Activated CD8-positive, alpha-beta memory T cell treated with anti-CD3 and anti-CD28 coated beads, Interleukin-2, amount 10 ng/mL, durations not matched to agents 7 days and 5 days (primary cell): ENCODE measurements around the gene DOCK9. TPM values are rescaled to one million over a fixed set of nuclear protein-coding genes. Genes with fewer than 3 reads are reported as not detected.
A peak's percentile ranks its signal among the peaks of the same experiment; 100 is the strongest.

Source experiments
- ATAC-seq: fragments of 150-1000 bp; cut with Tn5 transposase; one replicate; pipeline ENCODE4 v1.10.0; 2021; ENCODE audit warnings: moderate library complexity
- CTCF ChIA-PET: fragments of 350-600 bp; sonication (Branson Sonifier 250); formaldehyde crosslinking; loops from one replicate; lab custom pipeline; 2021; ENCODE audit warnings: antibody characterized with exemption; lab: Charles Lee
- DNase-seq: peaks from one replicate; pipeline ENCODE4 v3.0.0-alpha.2; 2020
- H3K27ac Mint-ChIP-seq: one replicate; pipeline ENCODE4 v1.8.0; 2021; ENCODE audit warnings: mild to moderate bottlenecking, mixed read lengths
- H3K27me3 Mint-ChIP-seq: one replicate; pipeline ENCODE4 v1.8.0; 2021; ENCODE audit warnings: mixed read lengths
- H3K36me3 Mint-ChIP-seq: one replicate; pipeline ENCODE4 v1.8.0; 2021; ENCODE audit warnings: mild to moderate bottlenecking, mixed read lengths
- H3K4me1 Mint-ChIP-seq: one replicate; pipeline ENCODE4 v1.8.0; 2021; ENCODE audit warnings: mixed read lengths
- H3K4me3 Mint-ChIP-seq: one replicate; pipeline ENCODE4 v1.8.0; 2021; ENCODE audit warnings: mild to moderate bottlenecking, moderate library complexity, mixed read lengths
- H3K9me3 Mint-ChIP-seq: one replicate; pipeline ENCODE4 v1.8.0; 2022; ENCODE audit warnings: low read depth, mixed read lengths
- total RNA-seq, 2 experiments: library from RNA; stranded (reverse); gene quantifications; one replicate each; pipeline ENCODE4 v1.2.3, GENCODE V29; 2021

The DOCK9 gene
- total RNA-seq, 2 experiments from 2014 or later = 37.5 to 79.9 TPM

- Mint-ChIP-seq H3K4me3 (no peak overlapping the region), H3K9me3 (no peaks in the 10 kb centered on the region), H3K4me1 (peaks cover 13% of the 10 kb centered on the region), H3K27ac (no peak overlapping the region), H3K36me3 (no peaks in the 10 kb centered on the region), H3K27me3 (no peaks in the 10 kb centered on the region)
- DNase-seq (no peak), ATAC-seq (no peak)
- CTCF ChIA-PET = no interaction called here
Measured at GRCh38 chr13:99004978-99005377, 27.1 kb upstream of the DOCK9 start.

- DNase-seq = no peak
- Mint-ChIP-seq H3K4me1 (peaks cover 23% of the 10 kb centered on the region), H3K36me3 (no peaks in the 10 kb centered on the region), H3K4me3 (no peak overlapping the region), H3K27ac (no peak overlapping the region), H3K9me3 (no peaks in the 10 kb centered on the region), H3K27me3 (no peaks in the 10 kb centered on the region)
- CTCF ChIA-PET = no interaction called here
- no peak for ATAC-seq
Measured at GRCh38 chr13:99003851-99004471, 26.1 kb upstream of the DOCK9 start.

- H3K27me3 Mint-ChIP-seq = no peaks in the 10 kb centered on the region
- no peak overlapping the region for H3K4me3 Mint-ChIP-seq
- H3K27ac Mint-ChIP-seq = no peak overlapping the region
- no peaks in the 10 kb centered on the region for H3K36me3 Mint-ChIP-seq
- no peak for ATAC-seq
- H3K9me3 Mint-ChIP-seq = no peaks in the 10 kb centered on the region
- no peak for DNase-seq
- CTCF ChIA-PET = no interaction called here
- H3K4me1 Mint-ChIP-seq = peaks cover 31% of the 10 kb centered on the region
Measured at GRCh38 chr13:99003186-99003585, 25.3 kb upstream of the DOCK9 start.

GRCh38 chr13:99002172-99002710 lies 24.4 kb upstream of the DOCK9 start:
- ATAC-seq = no peak
- no peak overlapping the region for H3K4me3 Mint-ChIP-seq
- no peaks in the 10 kb centered on the region for H3K36me3 Mint-ChIP-seq
- no peaks in the 10 kb centered on the region for H3K9me3 Mint-ChIP-seq
- DNase-seq = no peak
- H3K27ac Mint-ChIP-seq = no peak overlapping the region
- peaks cover 35% of the 10 kb centered on the region for H3K4me1 Mint-ChIP-seq
- no peaks in the 10 kb centered on the region for H3K27me3 Mint-ChIP-seq
- CTCF ChIA-PET = interaction anchor here (0.7 kb wide), 1 partner anchor 32 kb away, joined by 3 read pairs; no protein-coding TSS in a partner anchor

- H3K27me3 Mint-ChIP-seq = no peaks in the 10 kb centered on the region
- H3K27ac Mint-ChIP-seq = no peak overlapping the region
- ATAC-seq (no peak), DNase-seq (no peak)
- H3K9me3 Mint-ChIP-seq = no peaks in the 10 kb centered on the region
- H3K36me3 Mint-ChIP-seq = no peaks in the 10 kb centered on the region
- CTCF ChIA-PET = interaction anchor here (1.0 to 1.1 kb wide), 2 partner anchors 14 to 25 kb away, joined by 3 read pairs; no protein-coding TSS in a partner anchor
- H3K4me3 Mint-ChIP-seq = no peak overlapping the region
- peaks cover 38% of the 10 kb centered on the region for H3K4me1 Mint-ChIP-seq
Measured at GRCh38 chr13:99000137-99000536, 22.3 kb upstream of the DOCK9 start.

- Mint-ChIP-seq H3K36me3 (no peaks in the 10 kb centered on the region), H3K27ac (no peak overlapping the region), H3K9me3 (no peaks in the 10 kb centered on the region), H3K4me1 (peaks cover 42% of the 10 kb centered on the region), H3K4me3 (no peak overlapping the region), H3K27me3 (no peaks in the 10 kb centered on the region)
- CTCF ChIA-PET = interaction anchor here (1.1 kb wide), 1 partner anchor 25 kb away, joined by 3 read pairs; no protein-coding TSS in a partner anchor
- ATAC-seq (no peak), DNase-seq (no peak)
Measured at GRCh38 chr13:98999639-98999952, 21.7 kb upstream of the DOCK9 start.

- ATAC-seq (peak; percentile 63), DNase-seq (peak; percentile 47)
- Mint-ChIP-seq H3K4me1 (peaks cover 42% of the 10 kb centered on the region), H3K4me3 (no peak overlapping the region), H3K27me3 (no peaks in the 10 kb centered on the region), H3K36me3 (no peaks in the 10 kb centered on the region), H3K27ac (no peak overlapping the region), H3K9me3 (no peaks in the 10 kb centered on the region)
- CTCF ChIA-PET = no interaction called here
Measured at GRCh38 chr13:98998831-98999638, 21.2 kb upstream of the DOCK9 start.

- Mint-ChIP-seq H3K27me3 (no peaks in the 10 kb centered on the region), H3K4me1 (peaks cover 42% of the 10 kb centered on the region), H3K4me3 (no peak overlapping the region), H3K9me3 (no peaks in the 10 kb centered on the region), H3K36me3 (no peaks in the 10 kb centered on the region), H3K27ac (no peak overlapping the region)
- no peak for ATAC-seq
- no peak for DNase-seq
- CTCF ChIA-PET = no interaction called here
Measured at GRCh38 chr13:98997738-98998641, 20.1 kb upstream of the DOCK9 start.

GRCh38 chr13:98997011-98997730 lies 19.3 kb upstream of the DOCK9 start:
- Mint-ChIP-seq H3K4me1 (peaks cover 42% of the 10 kb centered on the region), H3K27me3 (no peaks in the 10 kb centered on the region), H3K27ac (no peak overlapping the region), H3K36me3 (no peaks in the 10 kb centered on the region), H3K4me3 (no peak overlapping the region), H3K9me3 (no peaks in the 10 kb centered on the region)
- CTCF ChIA-PET = no interaction called here
- DNase-seq (no peak), ATAC-seq (no peak)

- Mint-ChIP-seq H3K27me3 (no peaks in the 10 kb centered on the region), H3K4me3 (no peak overlapping the region), H3K27ac (no peak overlapping the region), H3K4me1 (peaks cover 38% of the 10 kb centered on the region), H3K9me3 (no peaks in the 10 kb centered on the region), H3K36me3 (no peaks in the 10 kb centered on the region)
- CTCF ChIA-PET = no interaction called here
- no peak for ATAC-seq
- no peak for DNase-seq
Measured at GRCh38 chr13:98996046-98996445, 18.2 kb upstream of the DOCK9 start.

- H3K4me3 Mint-ChIP-seq = no peak overlapping the region
Measured at GRCh38 chr13:98994896-98995295, 17.0 kb upstream of the DOCK9 start.

GRCh38 chr13:98994080-98994479 lies 16.2 kb upstream of the DOCK9 start:
- no peaks in the 10 kb centered on the region for H3K27me3 Mint-ChIP-seq
- H3K27ac Mint-ChIP-seq = no peak overlapping the region
- CTCF ChIA-PET = no interaction called here

More at GRCh38 chr13:98994896-98995295, 17.0 kb upstream of the DOCK9 start:
- ATAC-seq (no peak), DNase-seq (no peak)
- peaks cover 9% of the 10 kb centered on the region for H3K9me3 Mint-ChIP-seq
- H3K27me3 Mint-ChIP-seq = no peaks in the 10 kb centered on the region
- H3K27ac Mint-ChIP-seq = peak overlapping the region; percentile 8
- H3K36me3 Mint-ChIP-seq = peaks cover 10% of the 10 kb centered on the region
- H3K4me1 Mint-ChIP-seq = peaks cover 30% of the 10 kb centered on the region
- CTCF ChIA-PET = no interaction called here

GRCh38 chr13:98992355-98992754 lies 14.5 kb upstream of the DOCK9 start:
- CTCF ChIA-PET = no interaction called here
- H3K27me3 Mint-ChIP-seq = no peaks in the 10 kb centered on the region
- no peak for DNase-seq
- H3K27ac Mint-ChIP-seq = no peak overlapping the region
- H3K4me3 Mint-ChIP-seq = no peak overlapping the region
- no peak for ATAC-seq
- peaks cover 17% of the 10 kb centered on the region for H3K4me1 Mint-ChIP-seq
- H3K36me3 Mint-ChIP-seq = peaks cover 12% of the 10 kb centered on the region
- peaks cover 10% of the 10 kb centered on the region for H3K9me3 Mint-ChIP-seq

More at GRCh38 chr13:98994080-98994479, 16.2 kb upstream of the DOCK9 start:
- no peak overlapping the region for H3K4me3 Mint-ChIP-seq
- DNase-seq (no peak), ATAC-seq (no peak)
- peaks cover 27% of the 10 kb centered on the region for H3K4me1 Mint-ChIP-seq
- H3K36me3 Mint-ChIP-seq = peaks cover 12% of the 10 kb centered on the region
- peaks cover 10% of the 10 kb centered on the region for H3K9me3 Mint-ChIP-seq
